NCI-H1436 treated with DMSO at 0.1 percent for 48 hours (cell line): ENCODE results near the gene TMEM14A.
A peak's percentile ranks its signal among the peaks of the same experiment; 100 is the strongest.
"Not testable (repeated sequence)": the region's sequence is repeated elsewhere in the genome, so short reads cannot be mapped to it uniquely, and the experiment has no call there.

ENCODE experiments used
- DNase-seq: peaks from one replicate; lab custom pipeline; 2025; lab: John Stamatoyannopoulos, UW

Gene TMEM14A

DNA sequence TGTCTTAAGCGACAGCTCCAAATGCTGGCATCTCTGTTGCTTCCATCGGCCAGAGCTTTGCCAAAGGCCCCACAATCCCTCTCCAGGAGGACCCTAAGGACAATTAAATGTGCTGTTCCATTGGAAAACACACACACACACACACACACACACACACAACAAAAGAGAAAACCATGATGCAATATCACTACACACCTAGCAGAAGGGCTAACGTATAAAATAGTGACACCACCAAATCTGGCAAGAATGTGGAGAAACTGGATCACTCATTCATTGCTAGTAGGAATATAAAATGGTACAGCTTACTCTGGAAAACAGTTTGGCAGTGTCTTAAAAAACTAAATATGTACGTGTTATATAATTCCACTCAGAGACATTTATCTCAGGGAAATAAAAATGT is 13.0 kb upstream of the TMEM14A start:
- no peak for DNase-seq

DNA sequence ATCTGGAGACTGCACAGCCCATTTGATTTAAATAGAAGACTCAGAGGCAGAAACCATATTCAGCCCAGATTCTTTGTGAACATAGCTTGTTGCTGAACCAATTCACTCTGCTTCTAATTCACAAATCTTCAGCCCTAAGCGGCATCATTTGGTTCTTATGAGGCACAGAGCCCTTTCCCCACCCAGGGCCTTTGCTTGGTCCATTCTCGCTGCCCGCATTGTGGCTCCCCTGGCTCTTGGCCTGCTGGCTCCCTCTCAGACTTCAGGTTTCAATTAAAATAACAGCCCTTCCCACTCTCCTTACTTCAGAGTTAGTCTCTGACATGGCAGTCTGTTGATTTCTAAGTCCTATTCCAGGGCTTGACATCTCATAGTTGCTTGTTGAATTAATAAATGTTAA is 9.4 kb upstream of the TMEM14A start:
- DNase-seq: no peak

DNA sequence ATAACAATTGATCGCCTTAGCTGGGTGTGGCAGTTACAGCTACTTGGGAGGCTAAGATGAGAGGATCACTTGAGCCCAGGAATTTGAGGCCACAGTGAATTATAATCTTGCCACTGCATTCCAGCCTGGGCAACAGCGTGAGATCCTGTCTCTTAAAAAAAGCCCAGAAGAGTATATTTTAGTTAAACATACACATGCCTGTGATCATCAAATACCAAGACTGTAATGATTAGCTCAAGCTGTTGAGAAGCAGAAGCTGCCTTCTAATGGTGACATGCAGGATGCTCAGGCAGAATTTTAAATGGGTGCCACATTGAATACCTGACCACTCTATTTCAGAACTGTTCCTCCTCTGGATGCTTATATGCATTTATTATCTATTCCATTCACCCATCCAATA is 8.9 kb upstream of the TMEM14A start:
- DNase-seq: no peak

DNA sequence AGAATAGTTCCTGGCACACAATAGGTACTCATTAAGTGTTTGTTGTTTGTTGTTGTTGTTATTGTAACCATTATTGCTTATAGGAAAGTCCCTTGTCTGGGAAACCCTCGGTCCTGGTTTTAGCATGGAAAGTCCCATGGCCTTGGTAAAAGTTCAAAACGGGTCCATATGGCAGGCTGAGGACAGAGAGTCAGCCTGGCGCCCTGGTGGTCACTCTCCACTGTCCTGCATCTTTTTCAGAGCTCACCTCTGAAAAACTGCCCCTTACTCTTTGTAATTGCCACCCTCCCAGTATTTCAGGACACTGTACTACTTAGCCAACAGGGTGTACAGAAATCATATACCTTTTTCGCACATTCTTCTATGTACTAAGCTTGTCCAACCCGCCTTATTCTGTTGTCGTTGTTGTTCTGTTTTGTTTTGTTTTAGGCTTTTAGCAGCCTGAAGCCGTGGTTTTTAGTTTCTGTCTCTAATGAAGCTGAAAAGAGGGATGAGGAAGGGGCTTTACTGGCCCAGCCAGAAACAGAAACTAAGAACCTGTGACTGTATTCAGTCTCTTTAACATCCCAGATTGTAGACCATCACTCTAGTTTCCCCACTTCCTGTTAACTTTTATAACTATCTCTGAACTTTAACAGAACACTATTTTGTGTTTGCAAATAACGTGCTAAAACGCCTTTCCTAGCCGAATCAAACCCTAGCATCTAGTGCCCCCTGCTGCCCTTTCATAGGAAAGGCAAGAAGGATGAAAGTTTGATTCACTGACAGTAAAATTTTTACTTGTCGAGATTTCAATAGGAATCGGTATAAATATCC is 7.6 kb upstream of the TMEM14A start:
- peak; percentile 26 for DNase-seq

DNA sequence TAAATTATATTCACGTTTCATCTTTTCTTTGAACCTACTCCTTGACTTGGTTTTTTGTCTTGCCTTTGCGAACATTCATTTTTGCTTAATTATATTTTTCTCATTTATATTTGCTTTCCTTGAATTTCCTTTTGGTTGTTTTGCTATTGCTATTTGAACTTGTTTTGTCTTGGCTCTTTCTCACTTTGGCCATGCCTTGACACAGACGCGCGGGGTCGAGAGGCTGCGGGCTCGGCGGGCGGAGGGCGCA is 7.1 kb upstream of the TMEM14A start:
- no peak for DNase-seq

DNA sequence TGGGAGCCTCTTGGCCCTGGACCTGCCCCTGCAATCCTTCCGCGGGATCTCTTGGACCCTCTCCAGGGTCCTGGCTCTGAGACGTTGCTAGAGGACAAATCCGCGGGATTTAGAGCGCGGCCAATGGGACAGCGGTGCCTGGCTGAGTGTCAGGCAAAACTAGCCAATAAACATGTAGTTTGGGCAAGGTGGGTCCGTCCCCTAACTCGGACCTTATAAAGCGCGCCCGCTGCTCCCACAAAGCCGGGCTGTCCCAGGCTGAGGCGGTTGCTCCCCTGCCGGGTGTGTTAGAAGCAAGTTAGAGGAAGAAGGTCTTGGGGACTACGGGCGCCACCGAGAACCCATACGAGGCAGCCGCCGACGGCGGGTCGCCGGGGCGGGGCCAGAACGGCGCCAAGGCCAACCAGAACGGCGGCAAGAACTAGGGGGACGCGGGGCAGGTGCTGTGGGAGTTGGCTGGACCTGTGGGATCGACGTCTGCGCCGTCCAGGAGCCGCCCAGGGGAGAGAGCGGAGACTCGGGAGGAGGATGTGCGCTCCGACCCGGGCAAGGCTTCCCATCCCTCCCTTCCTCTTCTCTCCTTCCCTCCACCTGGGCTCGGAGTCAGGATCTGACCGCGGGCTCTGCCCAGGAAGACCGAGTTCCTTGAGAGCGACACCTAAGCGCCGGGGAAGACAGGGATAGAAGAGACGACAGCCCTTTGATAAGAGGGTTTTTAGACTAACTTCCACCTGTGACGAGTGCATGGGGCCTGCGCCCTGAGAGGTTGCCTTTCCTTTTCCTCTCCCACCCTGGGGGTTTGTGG is 6.5 kb upstream of the TMEM14A start:
- DNase-seq: peak; percentile 90

DNA sequence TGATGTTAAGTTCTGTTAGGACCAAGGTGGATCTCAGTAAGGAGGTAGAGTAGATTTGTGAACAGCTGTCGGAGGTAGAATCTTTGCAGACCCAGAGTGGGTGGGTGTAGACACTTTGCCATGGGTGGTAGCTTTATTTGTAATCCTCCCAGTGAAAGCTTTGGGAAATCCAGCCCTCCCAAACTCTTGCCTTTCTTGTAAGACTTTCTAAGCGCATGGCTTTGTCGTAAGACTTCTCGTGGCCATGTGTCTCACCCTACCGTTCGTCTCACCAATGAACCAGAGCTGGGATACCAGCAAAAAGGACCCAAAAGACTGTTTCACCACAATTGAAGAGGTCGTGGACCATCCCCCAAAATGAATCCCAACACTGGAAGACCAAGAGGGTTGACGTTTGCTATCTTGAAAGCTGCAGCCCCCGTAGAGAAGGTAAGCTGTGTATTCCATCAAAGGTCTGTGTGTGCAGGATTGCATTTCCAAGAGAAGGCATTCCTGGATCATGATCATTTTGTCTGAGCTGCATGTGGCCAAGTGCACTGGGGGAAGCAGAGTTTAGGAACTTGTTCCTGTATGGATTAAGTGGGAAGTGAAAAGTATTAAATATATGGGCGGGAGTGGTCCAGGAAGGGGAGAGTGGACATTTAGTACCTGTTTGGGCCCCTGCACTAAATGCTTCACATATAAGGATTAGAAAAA is 5.8 kb upstream of the TMEM14A start:
- no peak for DNase-seq

DNA sequence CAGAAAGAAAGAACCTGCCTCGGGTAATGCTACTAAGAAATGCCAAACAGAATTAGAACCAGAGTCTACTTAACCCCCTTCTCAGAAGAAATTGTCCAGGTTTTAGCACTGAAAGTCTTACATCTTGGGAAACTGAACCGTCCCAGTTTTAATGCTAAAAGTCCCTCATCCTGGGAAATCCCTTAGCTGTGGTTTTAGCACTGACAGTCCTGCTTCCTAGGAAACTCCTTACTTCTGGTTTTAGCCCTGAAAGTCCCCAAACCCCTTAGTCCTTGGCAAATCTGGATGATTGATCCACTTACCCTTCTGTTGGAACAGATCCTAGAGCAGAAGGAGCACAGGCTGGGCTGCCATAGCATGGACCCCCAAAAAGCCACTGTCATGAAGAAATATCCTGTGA is 4.8 kb upstream of the TMEM14A start:
- DNase-seq: no peak

DNA sequence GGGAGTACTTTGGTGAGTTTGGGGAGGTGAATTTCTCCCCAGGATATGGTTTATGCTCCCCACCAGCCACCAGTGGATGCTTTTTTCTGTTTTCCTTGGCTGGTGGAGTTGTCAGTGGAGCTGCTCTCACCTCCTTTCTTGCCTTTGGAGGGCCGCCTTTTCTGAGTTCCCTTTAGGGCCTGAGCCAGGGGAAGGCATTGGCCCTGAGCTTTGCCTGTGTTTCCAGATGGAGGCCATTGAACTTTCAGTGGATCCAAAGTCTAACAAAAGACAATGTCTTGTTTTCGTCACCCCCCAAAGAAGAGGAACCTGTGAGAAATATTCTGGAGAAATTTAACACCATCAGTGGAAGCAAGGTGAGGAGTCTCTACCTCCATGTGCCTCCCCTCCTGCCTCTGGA is 4.4 kb upstream of the TMEM14A start:
- DNase-seq: no peak

DNA sequence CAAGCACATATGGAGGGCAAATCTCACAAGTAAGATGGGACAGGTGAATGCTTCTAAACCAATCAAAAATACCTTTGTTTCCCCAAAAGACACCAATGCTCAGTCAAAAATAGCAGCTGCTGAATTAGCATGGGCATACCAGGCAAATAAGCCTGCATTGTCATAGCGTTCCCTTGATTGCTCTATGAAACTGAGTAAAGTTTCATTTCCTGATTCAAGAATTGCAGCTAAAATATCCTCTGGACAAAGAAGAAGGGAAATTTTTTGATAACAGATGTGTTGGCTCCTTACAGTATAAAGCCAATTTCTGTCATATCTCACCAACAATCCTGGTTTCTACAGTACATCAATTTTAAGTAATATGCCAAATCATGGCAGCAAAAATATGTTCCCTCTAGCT is 3.3 kb upstream of the TMEM14A start:
- DNase-seq: no peak

DNA sequence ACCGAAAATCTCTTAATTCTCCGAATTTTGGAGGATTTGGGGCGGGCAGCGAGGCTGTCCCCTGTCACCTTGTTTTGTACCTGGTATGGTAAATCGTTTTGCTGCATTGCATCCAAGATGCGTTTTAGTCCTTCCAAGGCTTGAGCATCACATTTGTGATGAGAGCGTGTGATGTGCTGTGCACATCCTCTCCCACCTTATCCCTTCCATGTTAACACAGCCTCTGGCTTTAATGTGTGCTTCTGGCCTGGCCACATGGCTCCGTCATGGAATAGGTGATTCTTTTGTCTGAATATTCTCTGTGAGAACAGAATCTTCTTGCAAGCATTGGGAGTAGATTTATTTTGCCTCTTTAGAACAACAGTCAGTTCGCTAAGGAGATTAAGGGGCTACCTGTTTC is 763 bp downstream of the TMEM14A start:
- DNase-seq: no peak

DNA sequence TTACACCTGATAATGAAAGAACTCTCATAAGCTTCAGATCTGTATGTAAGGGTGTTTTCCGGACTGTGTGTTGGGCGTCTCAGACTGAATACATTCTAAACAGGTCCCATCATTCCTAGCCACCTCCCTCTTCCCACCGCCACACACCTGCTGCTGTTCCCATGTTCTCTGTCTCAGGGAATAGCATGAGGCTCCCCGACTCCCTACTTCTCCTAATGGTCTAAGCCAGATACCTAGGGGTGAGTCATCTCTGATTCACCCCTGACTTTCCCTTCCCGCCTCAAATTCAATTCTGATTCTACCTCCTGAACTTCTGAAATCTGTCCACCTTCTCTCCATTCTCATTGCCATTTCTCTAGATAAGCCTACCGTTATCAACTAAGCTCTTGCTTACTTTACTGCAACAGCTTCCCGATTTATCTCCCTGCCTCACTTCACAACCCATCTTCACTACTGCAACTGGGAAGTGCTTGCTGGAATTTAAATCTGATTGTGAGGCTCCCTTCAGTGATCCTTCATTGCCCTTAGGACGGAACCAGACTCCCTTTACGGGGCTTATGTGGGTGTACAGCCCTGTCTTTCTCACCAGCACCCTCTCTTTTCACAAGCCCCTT is 1.6 kb downstream of the TMEM14A start:
- DNase-seq: no peak

DNA sequence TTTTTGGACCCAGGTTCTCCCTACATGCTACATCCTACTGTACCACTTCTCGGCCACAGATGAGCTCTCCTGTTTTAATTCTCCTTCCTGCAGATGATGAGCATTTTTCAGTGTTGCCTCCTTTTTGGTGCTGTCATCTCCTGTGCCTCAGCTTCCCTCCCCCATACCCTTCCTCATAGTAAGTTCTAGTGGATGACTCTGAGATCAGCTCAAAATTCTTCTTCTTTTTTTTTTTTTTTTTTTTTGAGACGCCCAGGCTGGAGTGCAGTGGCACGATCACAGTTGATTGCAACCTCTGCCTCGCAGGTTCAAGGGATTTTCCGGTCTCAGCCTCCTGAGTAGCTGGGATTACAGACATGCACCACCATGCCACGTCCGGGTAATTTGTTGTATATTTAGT is 3.8 kb downstream of the TMEM14A start:
- no peak for DNase-seq

DNA sequence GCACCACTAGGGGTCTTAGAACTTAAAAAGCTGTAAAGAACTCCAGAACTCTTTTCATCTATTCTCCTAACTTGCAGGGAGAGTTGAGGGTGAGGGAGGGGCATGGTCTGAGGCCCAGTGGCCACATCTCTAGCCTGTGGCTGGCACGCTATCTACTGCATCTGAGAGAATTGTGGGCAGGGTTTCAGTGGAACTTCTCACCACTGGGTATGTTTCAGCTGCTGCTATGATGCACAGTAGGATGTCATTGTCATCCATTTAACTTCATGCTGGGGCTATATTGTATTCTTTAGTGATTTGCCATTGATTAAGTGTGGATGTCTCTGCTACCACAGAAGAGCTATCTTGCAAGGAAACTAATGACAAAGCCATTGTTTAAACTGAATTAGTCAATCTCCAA is 4.5 kb downstream of the TMEM14A start:
- DNase-seq: no peak

DNA sequence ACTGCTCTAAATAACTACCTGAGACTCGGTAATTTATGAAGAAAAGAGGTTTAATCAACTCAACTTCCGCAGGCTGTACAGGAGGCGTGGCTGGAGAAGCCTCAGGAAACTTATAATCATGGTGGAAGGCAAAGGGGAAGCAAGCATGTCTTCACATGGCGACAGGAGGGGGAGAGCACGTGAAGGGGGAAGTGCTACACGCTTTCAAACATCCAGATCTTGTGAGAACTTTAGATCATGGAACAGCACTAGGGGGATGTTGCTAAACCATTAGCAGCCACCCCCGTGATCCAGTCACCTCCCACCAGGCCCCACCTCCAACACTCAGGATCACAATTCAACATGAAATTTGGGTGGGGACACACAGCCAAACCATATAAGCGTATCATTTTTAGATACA is 5.7 kb downstream of the TMEM14A start:
- DNase-seq: not testable (repeated sequence)

DNA sequence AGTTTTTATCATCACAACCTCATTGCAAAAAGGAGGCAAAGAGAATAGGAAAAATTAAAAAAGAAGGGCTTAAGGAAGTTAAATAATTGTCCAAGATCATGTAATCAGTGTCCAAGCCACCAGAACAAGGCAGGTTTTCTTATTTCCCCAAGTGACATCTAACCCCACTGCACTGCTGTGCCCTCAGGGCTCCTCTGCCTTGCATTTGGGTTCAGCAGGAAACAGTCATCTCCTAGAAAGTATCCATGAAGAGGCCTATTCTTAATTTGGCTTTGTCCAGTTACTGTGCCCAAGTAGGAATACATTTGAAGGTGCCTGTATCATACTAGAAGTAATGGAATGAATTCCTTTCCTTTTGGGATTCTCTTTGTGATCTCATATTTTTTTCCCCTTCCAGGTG is 10.5 kb downstream of the TMEM14A start:
- no peak for DNase-seq

DNA sequence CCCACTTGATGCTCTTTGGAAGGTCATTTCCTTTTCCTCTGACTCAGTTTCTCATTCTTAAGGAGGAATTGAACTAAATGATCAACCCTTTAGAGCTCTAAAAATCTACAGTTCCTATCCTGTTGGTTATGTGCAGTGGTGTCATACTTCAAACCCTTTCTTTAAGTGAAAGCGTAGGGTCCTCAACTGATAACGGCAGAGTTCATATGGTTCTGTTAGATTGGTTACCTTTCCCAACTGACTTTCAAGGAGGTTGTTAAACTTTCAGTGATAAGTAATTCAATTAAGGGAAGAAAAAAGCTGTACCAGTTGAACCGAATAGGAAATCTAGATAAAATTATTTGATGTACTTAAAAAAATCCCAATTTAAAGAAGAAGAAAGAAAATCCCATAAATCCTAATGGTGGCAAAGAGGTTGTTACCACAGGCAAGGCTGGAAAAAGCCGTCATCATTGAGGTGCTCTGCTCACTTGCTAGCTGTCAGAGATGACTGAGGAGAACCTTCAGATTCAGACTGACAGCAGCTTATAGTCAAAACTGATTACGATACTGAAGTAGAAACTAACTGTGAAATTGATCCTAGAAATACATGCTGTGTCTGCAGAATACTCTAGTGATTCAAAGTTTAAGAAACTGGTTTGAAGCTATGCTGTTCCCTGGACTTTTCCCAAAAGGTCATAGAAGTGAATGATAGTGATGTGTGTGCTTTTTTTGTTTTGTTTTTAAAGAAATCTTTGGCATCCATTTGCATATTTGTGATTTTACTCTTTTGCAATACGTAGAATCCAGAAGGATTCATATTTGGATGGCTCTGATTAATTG is 16.2 kb downstream of the TMEM14A start:
- DNase-seq: no peak

DNA sequence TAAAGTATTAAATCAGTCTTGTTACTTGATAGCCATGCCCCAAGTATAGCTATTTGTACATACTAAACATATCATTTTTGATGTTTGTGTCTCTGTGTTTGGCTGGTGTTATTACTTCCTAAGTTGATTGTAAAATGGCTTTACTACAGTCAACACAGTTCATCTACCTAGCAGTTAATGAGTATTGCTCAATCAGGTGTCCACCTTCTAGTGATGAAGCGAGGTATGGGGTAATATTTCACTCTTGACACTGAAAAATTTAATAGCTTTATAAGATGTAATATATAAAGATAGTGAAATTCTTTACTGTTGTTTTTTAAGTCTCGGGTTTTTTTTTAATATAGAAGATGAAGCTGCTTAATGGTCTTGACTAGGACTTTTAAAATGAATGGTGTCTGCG is 18.9 kb downstream of the TMEM14A start:
- no peak for DNase-seq

DNA sequence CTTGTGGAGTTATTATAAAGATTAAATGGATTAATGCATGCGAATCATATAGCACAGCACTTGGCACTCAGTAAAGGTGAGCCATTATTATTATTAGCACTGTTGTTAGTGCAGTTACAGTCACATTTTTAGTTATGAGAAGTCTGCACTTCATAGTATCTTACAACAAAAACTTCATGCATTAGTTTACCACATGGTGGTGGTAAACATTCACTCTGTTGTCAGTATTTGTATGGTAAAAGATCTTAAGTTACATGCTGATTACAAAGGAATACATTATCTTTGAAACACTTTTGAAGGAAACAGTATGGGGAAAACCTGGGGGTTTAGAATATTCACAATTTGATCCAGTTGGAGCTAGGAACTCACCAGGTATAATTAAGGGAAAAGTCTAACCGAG is 20.8 kb downstream of the TMEM14A start:
- DNase-seq: no peak

DNA sequence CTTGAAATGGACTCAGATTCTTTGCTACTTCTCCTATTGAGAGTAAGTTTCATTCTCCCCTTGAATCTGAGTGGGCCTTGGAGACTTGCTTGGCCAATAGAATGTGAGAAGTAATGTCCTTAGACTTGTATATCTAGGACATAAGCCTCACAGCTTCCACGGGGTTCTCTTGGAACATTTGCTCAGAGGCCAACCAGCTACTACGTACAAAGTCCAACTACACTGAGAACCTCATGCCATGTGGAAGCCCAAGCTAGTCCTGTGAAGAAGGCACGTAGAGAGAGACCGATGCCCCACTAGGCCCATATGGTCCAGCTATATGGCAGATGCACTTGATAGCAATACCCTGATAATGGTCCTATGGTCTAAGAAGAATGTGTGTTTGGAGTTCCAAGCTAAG is 22.9 kb downstream of the TMEM14A start:
- no peak for DNase-seq

DNA sequence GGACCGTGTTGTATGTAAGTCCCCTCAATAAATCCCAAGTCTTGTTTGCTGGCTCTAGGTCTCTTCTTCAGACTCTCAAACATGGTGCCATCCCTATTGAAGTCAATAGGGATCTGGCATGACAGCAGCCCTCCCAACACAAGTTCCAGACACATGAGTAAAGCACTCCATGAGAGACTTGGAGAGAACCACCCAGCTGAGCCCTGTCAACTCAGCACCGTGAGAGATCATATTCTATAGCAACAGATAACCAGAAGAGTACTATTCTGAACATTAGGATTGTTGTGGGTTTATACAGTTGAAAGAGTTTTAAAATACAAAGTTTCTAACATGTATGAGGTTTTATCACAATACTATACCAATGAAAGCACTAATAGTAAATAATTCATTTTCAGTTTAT is 23.5 kb downstream of the TMEM14A start:
- DNase-seq: no peak

DNA sequence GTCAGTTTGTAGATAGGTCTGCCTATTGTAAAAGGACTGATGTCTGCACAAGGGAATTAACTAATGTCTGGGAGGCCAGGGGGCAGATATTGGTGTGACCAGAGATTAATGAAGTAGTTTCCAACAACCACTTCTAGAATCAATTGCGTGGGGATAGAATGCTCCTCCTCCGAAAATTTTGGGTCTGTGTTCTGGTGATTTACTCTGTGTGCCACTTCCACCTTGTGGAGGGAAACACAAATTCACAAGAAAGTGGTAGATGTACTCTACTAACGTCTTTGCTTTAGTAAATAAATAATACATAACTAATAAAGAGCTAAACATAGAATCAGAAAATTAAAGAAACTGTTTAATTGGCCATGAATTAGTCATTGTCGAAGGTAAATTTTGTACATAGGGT is 25.5 kb downstream of the TMEM14A start:
- no peak for DNase-seq
